Measurements from ENCODE around the gene B3GALNT1. TPM values are rescaled to one million over a fixed set of nuclear protein-coding genes. Genes with fewer than 3 reads are reported as not detected.

B3GALNT1 gene
- total and polyA plus RNA-seq, 8 donors, result 2.0 to 7.7 (median 5.0) TPM

- no peaks in the 10 kb centered on the region for H3K27me3 ChIP-seq
- 32 to 37% methylated on average over 2 of the region's 2 CpGs for WGBS, 2 donors
- H3K36me3 ChIP-seq, result no peaks in the 10 kb centered on the region
- peaks cover 0 to 2% (median 0%) of the 10 kb centered on the region in 3 donors for H3K4me1 ChIP-seq
- FAIRE-seq (no peak), DNase-seq (no peak), ATAC-seq (peak; percentile 56 to 73 (median 62))
- H3K9me3 ChIP-seq, result no peaks in the 10 kb centered on the region
- H3K4me3 ChIP-seq, result no peak overlapping the region
- H3K27ac ChIP-seq, result no peak overlapping the region
- intact Hi-C loops (cut with DNase I), result no loop called here
- no peak for TF ChIP-seq CTCF (IDR thresholded peaks at IDR 0.05)
Measured at GRCh38 chr3:161126495-161126894, 21.3 kb upstream of the B3GALNT1 start.

GRCh38 chr3:161117646-161118045 is 12.5 kb upstream of the B3GALNT1 start:
- 78 to 80% methylated on average over 3 of the region's 3 CpGs for WGBS, 2 donors
- TF ChIP-seq CTCF (IDR thresholded peaks at IDR 0.05), result no peak
- no peaks in the 10 kb centered on the region for H3K27me3 ChIP-seq
- H3K9me3 ChIP-seq, result no peaks in the 10 kb centered on the region
- DNase-seq (no peak), FAIRE-seq (no peak), ATAC-seq (no peak)
- no peaks in the 10 kb centered on the region for H3K36me3 ChIP-seq
- no peaks in the 10 kb centered on the region for H3K4me1 ChIP-seq
- intact Hi-C loops (cut with DNase I), result no loop called here
- no peak overlapping the region for H3K27ac ChIP-seq
- H3K4me3 ChIP-seq, result no peak overlapping the region

DNA sequence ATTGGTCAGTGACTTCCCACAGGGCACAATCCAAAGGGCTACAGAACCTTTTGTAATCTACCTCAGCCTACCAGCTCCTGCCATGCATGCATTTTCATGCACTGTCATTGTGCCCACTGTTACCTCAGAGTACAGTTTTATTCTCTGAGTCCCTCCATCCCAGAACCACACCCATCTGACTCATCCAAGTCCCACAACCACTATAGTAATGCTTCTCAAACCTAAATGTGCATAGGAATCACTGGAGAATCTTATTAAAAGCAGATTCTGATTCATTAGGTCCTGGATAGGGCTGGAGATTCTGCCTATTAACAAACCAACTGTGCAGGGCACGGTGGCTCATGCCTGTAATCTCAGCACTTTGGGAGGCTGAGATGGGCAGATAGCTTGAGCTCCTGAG is 3.7 kb upstream of the B3GALNT1 start:
- Histone ChIP-seq H3K4me1 (peaks cover 0 to 6% (median 0%) of the 10 kb centered on the region in 3 donors), H3K9me3 (no peaks in the 10 kb centered on the region), H3K4me3 (no peak overlapping the region), H3K36me3 (no peaks in the 10 kb centered on the region), H3K27ac (no peak overlapping the region), H3K27me3 (no peaks in the 10 kb centered on the region)
- TF ChIP-seq CTCF (IDR thresholded peaks at IDR 0.05), result no peak
- ATAC-seq (no peak), FAIRE-seq (no peak), DNase-seq (no peak)
- 93 to 96% methylated on average over 1 of the region's 1 CpG for WGBS, 2 donors
- intact Hi-C loops (cut with DNase I), result no loop called here

GRCh38 chr3:161107311-161107710 is 2.2 kb upstream of the B3GALNT1 start:
- Histone ChIP-seq H3K27me3 (no peaks in the 10 kb centered on the region), H3K27ac (no peak overlapping the region), H3K4me1 (peaks cover 0 to 8% (median 0%) of the 10 kb centered on the region in 3 donors), H3K9me3 (no peaks in the 10 kb centered on the region), H3K36me3 (no peaks in the 10 kb centered on the region), H3K4me3 (no peak overlapping the region)
- FAIRE-seq (no peak), DNase-seq (no peak), ATAC-seq (no peak)
- intact Hi-C loops (cut with DNase I), result no loop called here
- no peak for TF ChIP-seq CTCF (IDR thresholded peaks at IDR 0.05)
- 67 to 80% methylated on average over 1 of the region's 1 CpG for WGBS, 2 donors

DNA sequence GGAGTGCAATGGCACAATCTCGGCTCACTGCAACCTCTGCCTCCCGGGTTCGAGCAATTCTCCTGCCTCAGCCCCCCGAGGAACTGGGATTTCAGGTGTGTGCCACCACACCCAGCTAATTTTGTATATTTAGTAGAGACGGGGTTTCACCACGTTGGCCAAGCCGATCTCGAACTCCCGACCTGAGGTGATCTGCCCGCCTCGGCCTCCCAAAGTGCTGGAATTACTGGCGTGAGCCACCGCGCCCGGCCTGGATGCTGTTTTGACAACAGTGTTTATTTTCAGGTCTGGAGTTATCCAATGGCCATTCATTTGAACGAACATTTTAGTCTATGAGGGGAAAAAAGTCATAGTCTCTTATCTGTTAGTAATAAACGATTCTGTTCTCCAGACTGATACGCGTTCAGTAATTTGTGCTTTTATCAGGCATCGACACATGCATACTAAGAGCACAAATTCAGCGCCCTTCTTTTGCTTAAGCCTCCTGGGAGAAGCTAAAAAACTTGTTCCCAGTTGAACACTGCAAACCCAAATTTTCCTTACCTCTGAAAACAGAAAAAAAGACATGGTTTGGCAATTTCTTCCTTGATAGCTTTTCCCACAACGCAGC is 1.3 kb downstream of the B3GALNT1 start:
- no peak for TF ChIP-seq CTCF (IDR thresholded peaks at IDR 0.05)
- no peak for FAIRE-seq
- 78 to 88% methylated on average over 22 of the region's 22 CpGs for WGBS, 2 donors
- Histone ChIP-seq H3K4me3 (peak overlapping the region in 3 of 4 donors; percentile 60 to 88 (median 68)), H3K9me3 (no peaks in the 10 kb centered on the region), H3K4me1 (peaks cover 0 to 8% (median 0%) of the 10 kb centered on the region in 3 donors), H3K36me3 (peaks cover 0 to 4% (median 0%) of the 10 kb centered on the region in 3 donors), H3K27ac (no peak overlapping the region), H3K27me3 (no peaks in the 10 kb centered on the region)
- no peak for ATAC-seq
- no peak for DNase-seq
- intact Hi-C loops (cut with DNase I), result no loop called here
